Vagina (tissue), 2 donors: ENCODE data around the gene HOXA9. TPM values are rescaled to one million over a fixed set of nuclear protein-coding genes. Genes with fewer than 3 reads are reported as not detected.

Source experiments
- DNase-seq, 2 donors: peaks; one replicate each; pipeline ENCODE4 v3.0.0-alpha.2; 2017; ENCODE audit errors: extremely low spot score in 2 of 2
- H3K27ac ChIP-seq: fragments of 200-600 bp; sonication (generic); one replicate; pipeline ENCODE4 v1.5.1; 2019
- H3K27me3 ChIP-seq: fragments of 200-600 bp; sonication (generic); one replicate; pipeline ENCODE4 v1.5.1; 2019
- H3K36me3 ChIP-seq, 2 donors: fragments of 200-600 bp; sonication (generic); one replicate each; pipeline ENCODE4 v1.5.1; 2017 to 2019
- H3K4me1 ChIP-seq: fragments of 200-600 bp; sonication (generic); one replicate; pipeline ENCODE4 v1.5.1; 2019
- H3K4me3 ChIP-seq, 2 donors: fragments of 200-600 bp; sonication (generic); 1 replicate in 1 of 2; 2 replicates in 1 of 2; pipeline ENCODE4 v1.5.1; 2016 to 2019
- H3K9me3 ChIP-seq: fragments of 200-600 bp; sonication (generic); one replicate; pipeline ENCODE4 v1.5.1; 2019
- CTCF ChIP-seq, 3 experiments: fragments of 450-650 bp in 2 of 3; fragments of 200-600 bp in 1 of 3; sonication (generic) in 1 of 3; IDR thresholded peaks; one replicate each; pipeline ENCODE4 v1.5.1; 2017 to 2019; ENCODE audit warnings: antibody characterized with exemption in 3 of 3, mild to moderate bottlenecking in 2 of 3, moderate library complexity in 2 of 3
- POLR2A ChIP-seq, 2 donors: fragments of 450-650 bp; IDR thresholded peaks; one replicate each; pipeline ENCODE4 v1.6.1; 2017; ENCODE audit warnings: antibody characterized with exemption in 2 of 2, mild to moderate bottlenecking in 2 of 2, moderate library complexity in 2 of 2
- POLR2AphosphoS5 ChIP-seq, 2 donors: sonication (generic); formaldehyde crosslinking; IDR thresholded peaks; one replicate each; pipeline ENCODE4 v1.9.0; 2017; ENCODE audit warnings: antibody characterized with exemption in 2 of 2, mild to moderate bottlenecking in 2 of 2, low read depth in 1 of 2; ENCODE audit not compliant: insufficient read depth in 1 of 2
- intact Hi-C: fragments of 100-400 bp; cut with DNase I; formaldehyde crosslinking; loops from one replicate; pipeline ENCODE4 v1.15.1; 2023
- total RNA-seq: library from RNA; depleted of rRNA; stranded (reverse); fragments of >200 nt; gene quantifications from one replicate; pipeline ENCODE4 v1.2.3, GENCODE V29; 2016

Gene HOXA9
- total RNA-seq, 1 donor from 2014 or later: 13.0 TPM

- Histone ChIP-seq H3K27ac (no peak overlapping the region), H3K27me3 (no peaks in the 10 kb centered on the region), H3K4me1 (peaks cover 13% of the 10 kb centered on the region), H3K4me3 (no peak overlapping the region), H3K36me3 (no peaks in the 10 kb centered on the region), H3K9me3 (no peaks in the 10 kb centered on the region)
- TF ChIP-seq POLR2AphosphoS5 (IDR thresholded peaks at IDR 0.05; ENCODE audit: insufficient read depth in 1 of 2, low read depth in 1 of 2) (no peak), POLR2A (IDR thresholded peaks at IDR 0.05) (no peak), CTCF (IDR thresholded peaks at IDR 0.05) (no peak)
- intact Hi-C loops: no loop called here
- no peak for DNase-seq
Observed at GRCh38 chr7:27117887-27118491, 47.3 kb downstream of the HOXA9 start.

- intact Hi-C loops: no loop called here
- no peak for TF ChIP-seq CTCF (IDR thresholded peaks at IDR 0.05)
- TF ChIP-seq POLR2A (IDR thresholded peaks at IDR 0.05): no peak
- TF ChIP-seq POLR2AphosphoS5 (IDR thresholded peaks at IDR 0.05; ENCODE audit: insufficient read depth in 1 of 2, low read depth in 1 of 2): no peak
- H3K4me3 ChIP-seq: no peak overlapping the region
- peaks cover 13% of the 10 kb centered on the region for H3K4me1 ChIP-seq
- no peaks in the 10 kb centered on the region for H3K27me3 ChIP-seq
- peak in 1 of 2 donors; percentile 70 for DNase-seq
- no peaks in the 10 kb centered on the region for H3K9me3 ChIP-seq
- no peak overlapping the region for H3K27ac ChIP-seq
- H3K36me3 ChIP-seq: no peaks in the 10 kb centered on the region
Observed at GRCh38 chr7:27116962-27117886, 48.1 kb downstream of the HOXA9 start.

- Histone ChIP-seq H3K4me1 (peaks cover 13% of the 10 kb centered on the region), H3K9me3 (no peaks in the 10 kb centered on the region), H3K27me3 (no peaks in the 10 kb centered on the region), H3K36me3 (no peaks in the 10 kb centered on the region), H3K27ac (no peak overlapping the region), H3K4me3 (no peak overlapping the region)
- peak in 1 of 2 donors; percentile 77 for DNase-seq
- intact Hi-C loops: no loop called here
- no peak for TF ChIP-seq POLR2A (IDR thresholded peaks at IDR 0.05)
- TF ChIP-seq POLR2AphosphoS5 (IDR thresholded peaks at IDR 0.05; ENCODE audit: insufficient read depth in 1 of 2, low read depth in 1 of 2): no peak
- no peak for TF ChIP-seq CTCF (IDR thresholded peaks at IDR 0.05)
Observed at GRCh38 chr7:27116031-27116961, 49.0 kb downstream of the HOXA9 start.

- H3K36me3 ChIP-seq: no peaks in the 10 kb centered on the region
- peak in 1 of 2 donors; percentile 82 for DNase-seq
Observed at GRCh38 chr7:27115221-27116026, 49.9 kb downstream of the HOXA9 start.

More at GRCh38 chr7:27115221-27116026, 49.9 kb downstream of the HOXA9 start:
- H3K4me3 ChIP-seq: peak overlapping the region in 1 of 2 donors; percentile 28
- H3K27ac ChIP-seq: no peak overlapping the region
- intact Hi-C loops: no loop called here
- H3K9me3 ChIP-seq: no peaks in the 10 kb centered on the region
- TF ChIP-seq POLR2AphosphoS5 (IDR thresholded peaks at IDR 0.05; ENCODE audit: insufficient read depth in 1 of 2, low read depth in 1 of 2) (no peak), POLR2A (IDR thresholded peaks at IDR 0.05) (no peak)
- no peaks in the 10 kb centered on the region for H3K27me3 ChIP-seq
- peaks cover 13% of the 10 kb centered on the region for H3K4me1 ChIP-seq
